ENCODE results near the gene CHRNA9.

Gene CHRNA9

GRCh38 chr4:40394236-40394635 is 59.1 kb downstream of the CHRNA9 start:
- DNase-seq: no peak

- DNase-seq: no peak
These were observed 60.2 kb downstream of the CHRNA9 start for GRCh38 chr4:40395166-40395900.

- no peak for DNase-seq
These were observed 61.0 kb downstream of the CHRNA9 start for GRCh38 chr4:40395908-40396793.

GRCh38 chr4:40399578-40399977 is 64.4 kb downstream of the CHRNA9 start:
- no peak for DNase-seq

- DNase-seq: no peak
These were observed 66.0 kb downstream of the CHRNA9 start for GRCh38 chr4:40401096-40401495.

- no peak for DNase-seq
These were observed 66.5 kb downstream of the CHRNA9 start for GRCh38 chr4:40401631-40402030.

GRCh38 chr4:40402556-40402955 is 67.4 kb downstream of the CHRNA9 start:
- DNase-seq: no peak

GRCh38 chr4:40403081-40403480 is 67.9 kb downstream of the CHRNA9 start:
- no peak for DNase-seq
